Gastroesophageal sphincter (tissue), 3 donors: Measurements from ENCODE around the gene MGAT5B.

Source experiments
- EP300 ChIP-seq: sonication (generic); formaldehyde crosslinking; IDR thresholded peaks from one replicate; pipeline ENCODE4 v1.6.1; 2017; ENCODE audit warnings: antibody characterized with exemption, mild to moderate bottlenecking
- POLR2A ChIP-seq, 2 donors: fragments of 450-650 bp; IDR thresholded peaks; one replicate each; pipeline ENCODE4 v1.6.1; 2017; ENCODE audit warnings: antibody characterized with exemption in 2 of 2, mild to moderate bottlenecking in 2 of 2, moderate library complexity in 1 of 2
- POLR2AphosphoS5 ChIP-seq: sonication (generic); formaldehyde crosslinking; IDR thresholded peaks from one replicate; pipeline ENCODE4 v1.6.1; 2017; ENCODE audit warnings: antibody characterized with exemption
- TF ChIP-seq, protein P1 (sequence below), 4 experiments: fragments of 200-600 bp in 2 of 4; fragments of 450-650 bp in 2 of 4; sonication (generic) in 1 of 4; IDR thresholded peaks; one replicate each; pipeline ENCODE4 v1.5.1; 2017 to 2019; ENCODE audit warnings: antibody characterized with exemption in 4 of 4, mild to moderate bottlenecking in 2 of 4, moderate library complexity in 2 of 4

DNA sequence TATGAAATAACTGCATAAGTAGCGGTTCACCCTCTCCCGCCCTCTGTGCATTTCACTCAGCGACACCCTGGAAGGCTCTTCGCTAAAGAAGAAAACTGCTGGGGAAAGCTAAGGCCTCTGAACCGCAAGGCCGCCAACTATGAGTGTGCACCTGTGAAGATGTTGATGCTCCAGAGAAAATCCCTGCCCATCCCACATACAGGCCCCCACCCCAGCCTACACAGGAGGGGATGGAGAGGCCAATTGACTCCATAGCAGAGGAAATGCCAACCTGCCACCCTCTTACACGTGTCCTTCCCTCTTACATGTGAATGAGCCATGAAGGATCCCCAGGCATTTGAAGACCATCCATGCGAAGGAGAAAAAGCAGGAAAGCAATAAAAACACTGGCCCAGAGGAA lies 104.8 kb downstream of the MGAT5B start:
- TF ChIP-seq POLR2AphosphoS5 (no peak), EP300 (no peak), POLR2A (IDR thresholded peaks at IDR 0.05) (no peak)
- TF ChIP-seq, protein P1, sequence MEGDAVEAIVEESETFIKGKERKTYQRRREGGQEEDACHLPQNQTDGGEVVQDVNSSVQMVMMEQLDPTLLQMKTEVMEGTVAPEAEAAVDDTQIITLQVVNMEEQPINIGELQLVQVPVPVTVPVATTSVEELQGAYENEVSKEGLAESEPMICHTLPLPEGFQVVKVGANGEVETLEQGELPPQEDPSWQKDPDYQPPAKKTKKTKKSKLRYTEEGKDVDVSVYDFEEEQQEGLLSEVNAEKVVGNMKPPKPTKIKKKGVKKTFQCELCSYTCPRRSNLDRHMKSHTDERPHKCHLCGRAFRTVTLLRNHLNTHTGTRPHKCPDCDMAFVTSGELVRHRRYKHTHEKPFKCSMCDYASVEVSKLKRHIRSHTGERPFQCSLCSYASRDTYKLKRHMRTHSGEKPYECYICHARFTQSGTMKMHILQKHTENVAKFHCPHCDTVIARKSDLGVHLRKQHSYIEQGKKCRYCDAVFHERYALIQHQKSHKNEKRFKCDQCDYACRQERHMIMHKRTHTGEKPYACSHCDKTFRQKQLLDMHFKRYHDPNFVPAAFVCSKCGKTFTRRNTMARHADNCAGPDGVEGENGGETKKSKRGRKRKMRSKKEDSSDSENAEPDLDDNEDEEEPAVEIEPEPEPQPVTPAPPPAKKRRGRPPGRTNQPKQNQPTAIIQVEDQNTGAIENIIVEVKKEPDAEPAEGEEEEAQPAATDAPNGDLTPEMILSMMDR (IDR thresholded peaks at IDR 0.05) = no peak
